ENCODE data around the gene TMEM204.

Gene TMEM204

DNA sequence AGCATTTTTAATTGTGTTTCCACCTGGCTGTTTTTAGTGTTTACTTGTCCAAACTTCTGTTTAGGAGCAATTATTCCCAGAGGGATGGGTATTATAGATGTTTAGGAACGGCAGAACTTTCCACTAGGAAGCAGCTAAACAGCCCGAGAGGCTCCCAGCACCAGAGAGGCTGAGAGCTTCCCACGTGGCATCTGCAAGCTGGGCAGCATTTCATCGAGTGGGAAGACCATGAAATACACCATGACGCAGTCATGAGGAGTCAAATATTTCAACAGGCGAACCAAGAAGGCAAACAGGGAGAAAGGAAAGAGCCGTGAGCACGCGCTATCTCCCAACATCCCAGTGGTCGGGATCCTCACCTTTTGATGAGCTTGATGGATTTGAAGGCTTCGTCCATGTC is 24.1 kb downstream of the TMEM204 start:
- TF ChIP-seq TEAD4 (IDR thresholded peaks at IDR 0.05) (no peak), ZBTB7A (IDR thresholded peaks at IDR 0.05; ENCODE audit: low read depth) (no peak), TCF12 (IDR thresholded peaks at IDR 0.05; ENCODE audit: low read depth) (no peak), YY1 (IDR thresholded peaks at IDR 0.05; ENCODE audit: low read depth) (no peak), CEBPB (IDR thresholded peaks at IDR 0.05) (no peak), CREB1 (IDR thresholded peaks at IDR 0.05; ENCODE audit: low read depth) (no peak), FOXM1 (IDR thresholded peaks at IDR 0.05; ENCODE audit: borderline replicate concordance, low read depth) (no peak), EP300 (IDR thresholded peaks at IDR 0.05; ENCODE audit: borderline replicate concordance) (no peak), RAD21 (IDR thresholded peaks at IDR 0.05; ENCODE audit: low read depth) (no peak), EGR1 (IDR thresholded peaks at IDR 0.05) (no peak), TAF1 (IDR thresholded peaks at IDR 0.05; ENCODE audit: low read depth) (no peak)
- TF ChIP-seq, protein P1, sequence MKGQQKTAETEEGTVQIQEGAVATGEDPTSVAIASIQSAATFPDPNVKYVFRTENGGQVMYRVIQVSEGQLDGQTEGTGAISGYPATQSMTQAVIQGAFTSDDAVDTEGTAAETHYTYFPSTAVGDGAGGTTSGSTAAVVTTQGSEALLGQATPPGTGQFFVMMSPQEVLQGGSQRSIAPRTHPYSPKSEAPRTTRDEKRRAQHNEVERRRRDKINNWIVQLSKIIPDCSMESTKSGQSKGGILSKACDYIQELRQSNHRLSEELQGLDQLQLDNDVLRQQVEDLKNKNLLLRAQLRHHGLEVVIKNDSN (IDR thresholded peaks at IDR 0.05), result no peak
- TF ChIP-seq, protein P2, sequence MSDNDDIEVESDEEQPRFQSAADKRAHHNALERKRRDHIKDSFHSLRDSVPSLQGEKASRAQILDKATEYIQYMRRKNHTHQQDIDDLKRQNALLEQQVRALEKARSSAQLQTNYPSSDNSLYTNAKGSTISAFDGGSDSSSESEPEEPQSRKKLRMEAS (IDR thresholded peaks at IDR 0.05), result no peak

DNA sequence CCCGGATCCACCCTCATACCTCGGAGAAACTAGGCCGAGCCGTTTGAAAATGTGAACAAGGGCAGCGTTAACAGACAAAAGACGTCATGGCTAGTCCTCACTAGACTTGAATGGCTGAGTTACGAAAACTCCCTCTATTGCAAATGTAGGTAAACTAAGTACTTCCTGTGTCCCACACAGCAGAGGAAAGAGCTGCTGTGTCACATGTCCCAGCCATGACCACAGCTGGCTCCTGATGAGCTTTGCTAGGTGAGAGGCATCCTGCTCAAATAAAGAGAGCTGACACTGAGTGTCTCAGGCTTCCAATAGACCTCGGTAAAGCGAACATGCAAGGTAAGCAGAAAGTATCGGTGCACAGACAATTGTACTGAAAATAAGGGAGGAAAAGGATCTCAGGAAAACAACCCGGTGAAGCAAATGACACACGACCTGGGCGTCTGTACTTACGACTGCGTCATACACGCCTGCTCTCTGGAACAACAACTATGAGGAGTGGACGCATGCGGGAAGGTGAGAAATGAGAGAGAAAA is 26.0 kb downstream of the TMEM204 start:
- TF ChIP-seq ZBTB7A (IDR thresholded peaks at IDR 0.05; ENCODE audit: low read depth) (no peak), TAF1 (IDR thresholded peaks at IDR 0.05; ENCODE audit: low read depth) (no peak)

DNA sequence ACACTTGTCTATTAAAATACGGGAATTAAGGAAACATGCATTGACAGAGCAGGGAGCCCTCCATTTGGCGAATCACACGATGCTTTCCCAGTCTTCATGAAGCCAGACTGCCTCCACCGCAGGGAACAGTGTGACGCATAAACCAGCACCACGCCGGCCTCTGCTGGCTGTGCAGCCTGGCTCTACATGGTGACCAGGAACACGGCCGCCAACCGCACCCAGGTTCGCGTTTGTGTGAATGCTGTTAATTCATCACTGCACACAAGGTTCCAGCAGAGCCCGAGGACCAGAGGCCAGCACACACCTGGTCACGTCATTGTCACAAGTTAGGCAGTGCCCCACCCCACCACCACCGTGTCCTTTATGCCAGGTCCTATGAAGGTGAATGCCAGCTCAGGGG is 26.7 kb downstream of the TMEM204 start:
- TF ChIP-seq RAD21 (IDR thresholded peaks at IDR 0.05; ENCODE audit: low read depth) (no peak), EGR1 (IDR thresholded peaks at IDR 0.05) (no peak), ZBTB7A (IDR thresholded peaks at IDR 0.05; ENCODE audit: low read depth) (no peak), FOXM1 (IDR thresholded peaks at IDR 0.05; ENCODE audit: borderline replicate concordance, low read depth) (no peak), TEAD4 (IDR thresholded peaks at IDR 0.05) (no peak), EP300 (IDR thresholded peaks at IDR 0.05; ENCODE audit: borderline replicate concordance) (no peak), NFIC (IDR thresholded peaks at IDR 0.05) (no peak), TCF12 (IDR thresholded peaks at IDR 0.05; ENCODE audit: low read depth) (no peak), YY1 (IDR thresholded peaks at IDR 0.05; ENCODE audit: low read depth) (no peak)
- TF ChIP-seq, protein P2 (IDR thresholded peaks at IDR 0.05), result no peak
- TF ChIP-seq, protein P1 (IDR thresholded peaks at IDR 0.05), result no peak

DNA sequence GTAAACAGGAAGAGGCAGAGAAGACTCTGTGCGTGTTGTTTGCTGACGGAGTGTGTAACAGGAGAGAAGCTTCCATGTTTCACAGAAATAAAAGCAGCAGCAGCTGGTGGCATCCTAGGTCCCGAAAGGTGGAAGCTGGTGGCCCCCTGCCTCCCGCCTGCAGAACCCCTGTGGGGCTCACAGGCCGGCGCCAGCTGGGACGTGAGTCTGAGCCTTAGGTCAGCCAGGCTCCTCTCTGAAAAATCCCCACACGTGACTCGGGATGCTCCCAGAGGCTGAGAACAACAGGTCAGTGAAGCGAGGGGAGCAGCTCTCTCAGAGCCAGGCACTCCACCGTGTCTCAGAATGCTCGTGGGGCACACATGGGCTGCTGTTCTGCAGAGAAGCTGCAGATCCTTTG is 27.4 kb downstream of the TMEM204 start:
- TF ChIP-seq, protein P1 (IDR thresholded peaks at IDR 0.05), result no peak
- no peak for TF ChIP-seq NFIC (IDR thresholded peaks at IDR 0.05)

DNA sequence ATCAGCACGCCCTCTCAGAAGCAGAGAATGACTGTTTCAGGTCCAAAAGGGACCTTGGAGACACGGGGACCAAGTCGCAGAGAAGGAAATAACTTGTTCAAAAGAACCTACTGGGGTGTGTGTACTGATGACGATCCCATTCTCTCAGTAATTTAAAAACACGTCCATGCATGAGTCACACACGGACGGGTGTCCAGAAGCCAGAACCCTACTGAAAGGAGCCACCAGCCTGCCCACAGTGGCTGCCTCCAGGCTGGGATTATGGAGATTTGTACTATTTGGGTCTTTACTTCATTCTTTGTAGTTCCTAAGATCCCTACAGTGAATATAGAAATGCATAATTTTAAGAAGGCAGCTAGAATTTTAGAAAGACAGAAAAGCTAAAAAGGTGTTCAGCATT is 27.8 kb downstream of the TMEM204 start:
- TF ChIP-seq TAF1 (IDR thresholded peaks at IDR 0.05; ENCODE audit: low read depth), result no peak
- no peak for TF ChIP-seq TCF12 (IDR thresholded peaks at IDR 0.05; ENCODE audit: low read depth)
- TF ChIP-seq NFIC (IDR thresholded peaks at IDR 0.05), result no peak
- TF ChIP-seq FOXM1 (IDR thresholded peaks at IDR 0.05; ENCODE audit: borderline replicate concordance, low read depth), result no peak
- TF ChIP-seq, protein P3, sequence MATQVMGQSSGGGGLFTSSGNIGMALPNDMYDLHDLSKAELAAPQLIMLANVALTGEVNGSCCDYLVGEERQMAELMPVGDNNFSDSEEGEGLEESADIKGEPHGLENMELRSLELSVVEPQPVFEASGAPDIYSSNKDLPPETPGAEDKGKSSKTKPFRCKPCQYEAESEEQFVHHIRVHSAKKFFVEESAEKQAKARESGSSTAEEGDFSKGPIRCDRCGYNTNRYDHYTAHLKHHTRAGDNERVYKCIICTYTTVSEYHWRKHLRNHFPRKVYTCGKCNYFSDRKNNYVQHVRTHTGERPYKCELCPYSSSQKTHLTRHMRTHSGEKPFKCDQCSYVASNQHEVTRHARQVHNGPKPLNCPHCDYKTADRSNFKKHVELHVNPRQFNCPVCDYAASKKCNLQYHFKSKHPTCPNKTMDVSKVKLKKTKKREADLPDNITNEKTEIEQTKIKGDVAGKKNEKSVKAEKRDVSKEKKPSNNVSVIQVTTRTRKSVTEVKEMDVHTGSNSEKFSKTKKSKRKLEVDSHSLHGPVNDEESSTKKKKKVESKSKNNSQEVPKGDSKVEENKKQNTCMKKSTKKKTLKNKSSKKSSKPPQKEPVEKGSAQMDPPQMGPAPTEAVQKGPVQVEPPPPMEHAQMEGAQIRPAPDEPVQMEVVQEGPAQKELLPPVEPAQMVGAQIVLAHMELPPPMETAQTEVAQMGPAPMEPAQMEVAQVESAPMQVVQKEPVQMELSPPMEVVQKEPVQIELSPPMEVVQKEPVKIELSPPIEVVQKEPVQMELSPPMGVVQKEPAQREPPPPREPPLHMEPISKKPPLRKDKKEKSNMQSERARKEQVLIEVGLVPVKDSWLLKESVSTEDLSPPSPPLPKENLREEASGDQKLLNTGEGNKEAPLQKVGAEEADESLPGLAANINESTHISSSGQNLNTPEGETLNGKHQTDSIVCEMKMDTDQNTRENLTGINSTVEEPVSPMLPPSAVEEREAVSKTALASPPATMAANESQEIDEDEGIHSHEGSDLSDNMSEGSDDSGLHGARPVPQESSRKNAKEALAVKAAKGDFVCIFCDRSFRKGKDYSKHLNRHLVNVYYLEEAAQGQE (IDR thresholded peaks at IDR 0.05; ENCODE audit: low read depth), result no peak
- TF ChIP-seq, protein P1 (IDR thresholded peaks at IDR 0.05), result no peak
- TF ChIP-seq CEBPB (IDR thresholded peaks at IDR 0.05), result no peak
- TF ChIP-seq CREB1 (IDR thresholded peaks at IDR 0.05; ENCODE audit: low read depth), result no peak
- TF ChIP-seq YY1 (IDR thresholded peaks at IDR 0.05; ENCODE audit: low read depth), result no peak
- TF ChIP-seq ZBTB7A (IDR thresholded peaks at IDR 0.05; ENCODE audit: low read depth), result no peak
- no peak for TF ChIP-seq TEAD4 (IDR thresholded peaks at IDR 0.05)
- no peak for TF ChIP-seq EGR1 (IDR thresholded peaks at IDR 0.05)
- no peak for TF ChIP-seq EP300 (IDR thresholded peaks at IDR 0.05; ENCODE audit: borderline replicate concordance)
- no peak for TF ChIP-seq RAD21 (IDR thresholded peaks at IDR 0.05; ENCODE audit: low read depth)
- TF ChIP-seq, protein P2 (IDR thresholded peaks at IDR 0.05), result no peak

DNA sequence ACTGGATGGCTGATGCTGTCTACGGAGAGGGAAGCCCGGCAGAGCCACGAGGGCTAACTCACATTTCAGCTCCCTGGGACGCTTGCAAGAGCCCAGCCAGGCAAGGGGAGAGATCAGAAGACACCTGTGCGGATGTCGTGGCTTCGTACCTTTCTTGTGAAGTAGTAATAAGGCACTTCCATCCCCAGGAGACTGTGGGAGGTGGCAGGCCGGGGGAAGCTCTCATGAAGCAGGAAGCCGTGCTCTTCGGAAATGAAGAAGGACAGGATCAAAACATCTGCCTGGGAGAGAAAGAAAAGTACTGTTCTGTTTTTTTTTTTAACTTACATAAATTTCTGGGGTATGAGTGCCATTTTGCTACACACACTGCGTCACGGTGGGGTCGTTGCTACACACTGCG is 28.4 kb downstream of the TMEM204 start:
- no peak for TF ChIP-seq CEBPB (IDR thresholded peaks at IDR 0.05)
- TF ChIP-seq, protein P1 (IDR thresholded peaks at IDR 0.05), result no peak

DNA sequence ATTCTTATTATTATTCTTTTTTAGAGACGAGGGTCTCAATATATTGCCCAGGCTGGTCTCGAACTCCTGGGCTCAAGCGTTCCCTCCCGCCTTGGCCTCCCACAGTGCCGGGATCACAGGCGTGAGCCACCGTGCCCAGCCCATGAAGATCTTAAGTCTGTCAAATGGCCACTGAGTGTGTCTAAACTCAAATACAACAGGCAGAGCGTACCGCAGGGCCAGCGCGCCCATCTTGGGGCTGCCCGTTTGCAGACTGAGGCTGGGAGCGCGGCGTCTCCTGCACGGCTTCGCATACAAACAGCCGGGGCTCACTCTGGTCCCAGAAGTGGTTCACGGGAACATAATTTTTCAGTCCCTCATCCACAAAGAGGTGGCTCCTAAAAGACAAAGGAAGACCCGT is 30.3 kb downstream of the TMEM204 start:
- no peak for TF ChIP-seq CREB1 (IDR thresholded peaks at IDR 0.05; ENCODE audit: low read depth)
- TF ChIP-seq, protein P3 (IDR thresholded peaks at IDR 0.05; ENCODE audit: low read depth), result no peak
- TF ChIP-seq TEAD4 (IDR thresholded peaks at IDR 0.05), result no peak
- TF ChIP-seq, protein P1 (IDR thresholded peaks at IDR 0.05), result no peak
- TF ChIP-seq ZBTB7A (IDR thresholded peaks at IDR 0.05; ENCODE audit: low read depth), result no peak
- no peak for TF ChIP-seq EP300 (IDR thresholded peaks at IDR 0.05; ENCODE audit: borderline replicate concordance)
- no peak for TF ChIP-seq NFIC (IDR thresholded peaks at IDR 0.05)
- TF ChIP-seq TCF12 (IDR thresholded peaks at IDR 0.05; ENCODE audit: low read depth), result no peak
- TF ChIP-seq YY1 (IDR thresholded peaks at IDR 0.05; ENCODE audit: low read depth), result no peak
- TF ChIP-seq RAD21 (IDR thresholded peaks at IDR 0.05; ENCODE audit: low read depth), result no peak
- TF ChIP-seq EGR1 (IDR thresholded peaks at IDR 0.05), result no peak
- TF ChIP-seq CEBPB (IDR thresholded peaks at IDR 0.05), result no peak
- TF ChIP-seq, protein P2 (IDR thresholded peaks at IDR 0.05), result no peak
- no peak for TF ChIP-seq TAF1 (IDR thresholded peaks at IDR 0.05; ENCODE audit: low read depth)
- TF ChIP-seq FOXM1 (IDR thresholded peaks at IDR 0.05; ENCODE audit: borderline replicate concordance, low read depth), result no peak

Data from Ishikawa (cell line).